Upper lobe of left lung (tissue), 4 donors: ENCODE results near the gene PLEKHG4.

ENCODE experiments used
- CTCF ChIP-seq, 6 experiments: fragments of 450-650 bp in 4 of 6; fragments of 200-600 bp in 2 of 6; sonication (generic) in 2 of 6; IDR thresholded peaks; one replicate each; pipeline ENCODE4 v1.5.1; 2016 to 2019; ENCODE audit warnings: antibody characterized with exemption in 6 of 6
- POLR2A ChIP-seq, 4 donors: fragments of 450-650 bp; IDR thresholded peaks; one replicate each; pipeline ENCODE4 v1.5.1; 2016 to 2017; ENCODE audit warnings: antibody characterized with exemption in 4 of 4, mild to moderate bottlenecking in 2 of 4
- POLR2AphosphoS5 ChIP-seq, 2 donors: sonication (generic); formaldehyde crosslinking; IDR thresholded peaks; one replicate each; pipeline ENCODE4 v1.5.1; 2017; ENCODE audit warnings: antibody characterized with exemption in 2 of 2

DNA sequence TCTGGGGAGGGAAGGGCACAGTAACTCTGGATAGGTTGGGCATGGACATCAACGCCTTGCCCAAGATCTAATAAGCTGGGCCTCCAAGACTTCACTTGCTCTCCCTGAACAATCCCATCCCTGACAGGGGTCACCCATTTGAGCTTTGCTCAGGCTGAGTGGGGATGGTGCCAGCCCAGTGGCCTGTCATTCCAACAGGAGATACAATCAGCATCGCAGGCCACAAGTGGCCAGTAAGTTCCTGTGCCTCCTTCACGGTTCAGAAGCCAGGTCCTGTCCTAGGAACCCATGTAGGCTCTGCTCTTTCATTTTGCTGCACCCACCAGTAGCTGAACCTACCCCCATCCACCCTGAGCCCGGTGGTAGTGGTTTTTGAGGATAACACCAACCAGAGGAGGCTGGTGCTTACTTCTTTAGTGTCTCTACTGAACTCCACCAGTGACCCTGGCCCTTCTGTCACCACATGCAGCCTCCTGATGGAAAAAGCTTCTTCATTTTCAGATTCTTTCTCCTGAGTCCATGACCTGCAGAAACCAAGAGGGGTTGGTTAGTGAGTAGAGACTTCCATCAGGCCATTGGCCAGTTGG lies 14.9 kb downstream of the PLEKHG4 start:
- TF ChIP-seq CTCF (IDR thresholded peaks at IDR 0.05) (no peak), POLR2AphosphoS5 (IDR thresholded peaks at IDR 0.05) (no peak), POLR2A (IDR thresholded peaks at IDR 0.05) (no peak)
